Sigmoid colon (tissue), 7 donors: ENCODE measurements around the gene NRG2. TPM values are rescaled to one million over a fixed set of nuclear protein-coding genes. Genes with fewer than 3 reads are reported as not detected.

Source experiments
- DNase-seq: peaks from one replicate; pipeline ENCODE4 v3.0.0-alpha.2; 2019
- H3K27ac ChIP-seq, 4 donors: fragments of 200-600 bp; sonication (generic); one replicate each; pipeline ENCODE4 v1.5.1; 2016 to 2019; ENCODE audit warnings: mild to moderate bottlenecking in 1 of 4
- H3K27me3 ChIP-seq, 3 donors: fragments of 200-600 bp; sonication (generic); one replicate each; pipeline ENCODE4 v1.5.1; 2019; ENCODE audit warnings: mild to moderate bottlenecking in 1 of 3
- H3K36me3 ChIP-seq, 4 donors: fragments of 200-600 bp; sonication (generic); one replicate each; pipeline ENCODE4 v1.5.1; 2016 to 2019
- H3K4me1 ChIP-seq, 4 donors: fragments of 200-600 bp; sonication (generic); one replicate each; pipeline ENCODE4 v1.5.1; 2017 to 2019
- H3K4me3 ChIP-seq, 4 donors: fragments of 200-600 bp; sonication (generic); one replicate each; pipeline ENCODE4 v1.5.1; 2017 to 2019; ENCODE audit warnings: mild to moderate bottlenecking in 2 of 4, moderate library complexity in 1 of 4
- H3K9me3 ChIP-seq, 4 donors: fragments of 200-600 bp in 3 of 4; sonication (generic) in 3 of 4; one replicate each; pipeline versions ENCODE4 v1.5.1 to v1.6.1; 2013 to 2019
- CTCF ChIP-seq, 4 experiments: fragments of 450-650 bp in 3 of 4; fragments of 200-600 bp in 1 of 4; IDR thresholded peaks; one replicate each; pipeline ENCODE4 v1.5.1; 2016 to 2019; ENCODE audit warnings: antibody characterized with exemption in 4 of 4, mild to moderate bottlenecking in 3 of 4, moderate library complexity in 2 of 4
- EP300 ChIP-seq, 4 donors: sonication (generic); formaldehyde crosslinking; IDR thresholded peaks; one replicate each; pipeline ENCODE4 v1.6.1; 2017; ENCODE audit warnings: antibody characterized with exemption in 4 of 4
- POLR2A ChIP-seq, 2 donors: fragments of 450-650 bp; IDR thresholded peaks; one replicate each; pipeline ENCODE4 v1.6.1; 2016; ENCODE audit warnings: antibody characterized with exemption in 2 of 2, mild to moderate bottlenecking in 2 of 2, moderate library complexity in 2 of 2
- POLR2AphosphoS5 ChIP-seq, 4 donors: sonication (generic); formaldehyde crosslinking; IDR thresholded peaks; one replicate each; pipeline ENCODE4 v1.6.1; 2017; ENCODE audit warnings: antibody characterized with exemption in 4 of 4
- WGBS, 2 donors: extraction: QIAGEN DNeasy Blood & Tissue Kit; methylation state at CpG; one replicate each; pipeline ENCODE4 v1.1.7; 2013; 5-methylcytosine and 5-hydroxymethylcytosine counted together
- intact Hi-C: fragments of 100-400 bp; cut with DNase I; formaldehyde crosslinking; loops from one replicate; pipeline ENCODE4 v1.15.1; 2023
- polyA plus RNA-seq, 3 donors: library from polyadenylated mRNA; stranded (reverse); fragments of 200-250 nt; gene quantifications; one replicate each; pipeline ENCODE4 v1.2.3, GENCODE V29; 2013
- total RNA-seq, 4 donors: library from RNA; depleted of rRNA; stranded (reverse); fragments of >200 nt; gene quantifications; one replicate each; pipeline ENCODE4 v1.1.0, GENCODE V29; 2016
- donor health status: healthy with polysubstance abuse.
- donor health status: Bipolar disorder and iron deficiency.
- donor health status: healthy.

Gene NRG2
- total and polyA plus RNA-seq, 7 donors = 0.80 to 11.9 (median 4.8) TPM; not detected in 2

GRCh38 chr5:139847091-139847490 is 196.0 kb downstream of the NRG2 start:
- 33 to 34% methylated on average over 10 of the region's 10 CpGs for WGBS, 2 donors
- peaks cover 0 to 10% (median 0%) of the 10 kb centered on the region in 4 donors for H3K36me3 ChIP-seq
- peaks cover 0 to 9% (median 0%) of the 10 kb centered on the region in 3 donors for H3K27me3 ChIP-seq
- DNase-seq = no peak
- no peak overlapping the region for H3K4me3 ChIP-seq
- no peak for TF ChIP-seq POLR2AphosphoS5 (IDR thresholded peaks at IDR 0.05)
- TF ChIP-seq CTCF (IDR thresholded peaks at IDR 0.05) = no peak
- no peak for TF ChIP-seq POLR2A (IDR thresholded peaks at IDR 0.05)
- TF ChIP-seq EP300 (IDR thresholded peaks at IDR 0.05) = no peak
- peaks cover 0 to 21% (median 11%) of the 10 kb centered on the region in 4 donors for H3K4me1 ChIP-seq
- H3K9me3 ChIP-seq = no peaks in the 10 kb centered on the region
- H3K27ac ChIP-seq = no peak overlapping the region
- intact Hi-C loops = no loop called here

GRCh38 chr5:139845846-139846681 is 197.0 kb downstream of the NRG2 start:
- H3K4me3 ChIP-seq = no peak overlapping the region
- H3K27me3 ChIP-seq = peaks cover 0 to 9% (median 0%) of the 10 kb centered on the region in 3 donors
- H3K27ac ChIP-seq = no peak overlapping the region
- peaks cover 0 to 21% (median 11%) of the 10 kb centered on the region in 4 donors for H3K4me1 ChIP-seq
- TF ChIP-seq POLR2AphosphoS5 (IDR thresholded peaks at IDR 0.05) = no peak
- no peak for TF ChIP-seq POLR2A (IDR thresholded peaks at IDR 0.05)
- no peak for TF ChIP-seq CTCF (IDR thresholded peaks at IDR 0.05)
- TF ChIP-seq EP300 (IDR thresholded peaks at IDR 0.05) = no peak
- WGBS, 2 donors = 38 to 77% methylated on average over 18 of the region's 18 CpGs
- H3K36me3 ChIP-seq = no peaks in the 10 kb centered on the region
- no peaks in the 10 kb centered on the region for H3K9me3 ChIP-seq
- no peak for DNase-seq
- intact Hi-C loops = no loop called here

- Histone ChIP-seq H3K36me3 (no peaks in the 10 kb centered on the region), H3K4me1 (peaks cover 0 to 21% (median 11%) of the 10 kb centered on the region in 4 donors), H3K9me3 (no peaks in the 10 kb centered on the region), H3K27ac (no peak overlapping the region), H3K27me3 (peaks cover 0 to 9% (median 0%) of the 10 kb centered on the region in 3 donors), H3K4me3 (no peak overlapping the region)
- TF ChIP-seq POLR2AphosphoS5 (IDR thresholded peaks at IDR 0.05) (no peak), CTCF (IDR thresholded peaks at IDR 0.05) (peak; percentile 33 to 58 (median 46)), POLR2A (IDR thresholded peaks at IDR 0.05) (no peak), EP300 (IDR thresholded peaks at IDR 0.05) (no peak)
- intact Hi-C loops = loop anchor here (1.0 kb wide), 1 partner anchor 57 kb away; no protein-coding TSS in a partner anchor
- DNase-seq = peak; percentile 86
- 50 to 54% methylated on average over 18 of the region's 18 CpGs for WGBS, 2 donors
Observed at GRCh38 chr5:139844472-139845145, 198.5 kb downstream of the NRG2 start.

- H3K36me3 ChIP-seq = no peaks in the 10 kb centered on the region
- intact Hi-C loops = loop anchor here (1.0 kb wide), 1 partner anchor 57 kb away; no protein-coding TSS in a partner anchor
- no peak overlapping the region for H3K4me3 ChIP-seq
- TF ChIP-seq POLR2AphosphoS5 (IDR thresholded peaks at IDR 0.05) = no peak
- TF ChIP-seq EP300 (IDR thresholded peaks at IDR 0.05) = no peak
- TF ChIP-seq CTCF (IDR thresholded peaks at IDR 0.05) = no peak
- TF ChIP-seq POLR2A (IDR thresholded peaks at IDR 0.05) = no peak
- H3K9me3 ChIP-seq = no peaks in the 10 kb centered on the region
- WGBS, 2 donors = 42 to 43% methylated on average over 5 of the region's 5 CpGs
- H3K4me1 ChIP-seq = peaks cover 0 to 21% (median 11%) of the 10 kb centered on the region in 4 donors
- H3K27ac ChIP-seq = no peak overlapping the region
- peaks cover 0 to 9% (median 0%) of the 10 kb centered on the region in 3 donors for H3K27me3 ChIP-seq
- no peak for DNase-seq
Observed at GRCh38 chr5:139843991-139844390, 199.1 kb downstream of the NRG2 start.
